Activated CD8-positive, alpha-beta memory T cell treated with anti-CD3 and anti-CD28 coated beads for 36 hours (primary cell): ENCODE results near the gene NINJ2. TPM values are rescaled to one million over a fixed set of nuclear protein-coding genes. Genes with fewer than 3 reads are reported as not detected.

Experiments used
- CTCF ChIA-PET: fragments of 350-600 bp; sonication (Branson Sonifier 250); formaldehyde crosslinking; loops from one replicate; lab custom pipeline; 2021; ENCODE audit warnings: antibody characterized with exemption; lab: Charles Lee
- POLR2A ChIA-PET: fragments of 350-600 bp; sonication (Branson Sonifier 250); formaldehyde crosslinking; loops from one replicate; lab custom pipeline; 2021; ENCODE audit warnings: antibody characterized with exemption; lab: Charles Lee
- total RNA-seq, 2 experiments: library from RNA; stranded (reverse); gene quantifications; one replicate each; pipeline ENCODE4 v1.2.3, GENCODE V29; 2021

Gene NINJ2
- total RNA-seq, 2 experiments from 2014 or later, result 2.1 to 2.3 TPM

- POLR2A ChIA-PET, result no interaction called here
- CTCF ChIA-PET, result interaction anchor here (0.5 to 4.2 kb wide), 19 partner anchors 8 to 379 kb away, joined by 3 to 23 read pairs (median 3); partner anchors contain the start of genes RAD52 and WNK1
These were observed 92.8 kb downstream of the NINJ2 start for GRCh38 chr12:570435-570920.

- POLR2A ChIA-PET, result interaction anchor here (0.6 kb wide), 1 partner anchor 108 kb away, joined by 3 read pairs; no protein-coding TSS in a partner anchor
These were observed 93.3 kb downstream of the NINJ2 start for GRCh38 chr12:569803-570434.

DNA sequence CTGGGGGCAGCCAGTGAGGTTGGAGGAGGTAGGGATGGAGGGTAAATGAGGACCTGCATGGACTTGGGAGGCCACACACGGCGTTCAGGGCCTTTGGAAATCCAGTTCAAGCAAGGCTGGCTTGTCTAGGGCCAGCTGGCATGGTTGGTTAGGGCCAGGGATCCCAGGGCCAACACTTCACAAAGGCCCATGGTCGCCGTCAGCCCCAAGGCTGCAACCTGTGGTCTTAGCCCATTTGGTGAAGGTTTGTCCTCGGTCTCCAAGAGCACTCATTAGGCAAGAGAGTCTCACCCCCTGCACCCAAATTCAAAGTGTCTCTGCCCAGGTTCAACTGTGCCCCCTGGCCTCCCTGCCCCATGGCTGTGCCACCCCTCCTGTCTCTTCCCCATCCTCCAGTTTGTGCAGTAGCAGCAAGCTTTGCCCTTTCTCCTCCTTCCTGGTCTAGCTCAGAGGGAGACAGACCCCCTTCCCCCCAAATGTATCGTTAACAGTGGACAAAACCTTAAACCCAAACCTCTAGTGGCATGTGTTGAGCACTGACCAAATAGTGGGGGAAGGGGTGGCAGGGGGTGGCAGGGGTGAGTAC, 94.1 kb downstream of the NINJ2 start:
- ChIA-PET CTCF (interaction anchor here (0.6 to 4.2 kb wide), 15 partner anchors 13 to 380 kb away, joined by 3 to 23 read pairs (median 4); partner anchors contain the start of genes RAD52 and WNK1), POLR2A (interaction anchor here (0.5 to 0.6 kb wide), 2 partner anchors 109 to 356 kb away, joined by 3 to 4 read pairs; no protein-coding TSS in a partner anchor)

More at GRCh38 chr12:569803-570434, 93.3 kb downstream of the NINJ2 start:
- CTCF ChIA-PET, result interaction anchor here (0.5 to 4.2 kb wide), 22 partner anchors 9 to 380 kb away, joined by 3 to 23 read pairs (median 3); partner anchors contain the start of genes RAD52 and WNK1

- ChIA-PET POLR2A (no interaction called here), CTCF (interaction anchor here (0.5 to 2.9 kb wide), 3 partner anchors 109 to 147 kb away, joined by 3 to 12 read pairs (median 3); no protein-coding TSS in a partner anchor)
These were observed 94.8 kb downstream of the NINJ2 start for GRCh38 chr12:568486-568885.

DNA sequence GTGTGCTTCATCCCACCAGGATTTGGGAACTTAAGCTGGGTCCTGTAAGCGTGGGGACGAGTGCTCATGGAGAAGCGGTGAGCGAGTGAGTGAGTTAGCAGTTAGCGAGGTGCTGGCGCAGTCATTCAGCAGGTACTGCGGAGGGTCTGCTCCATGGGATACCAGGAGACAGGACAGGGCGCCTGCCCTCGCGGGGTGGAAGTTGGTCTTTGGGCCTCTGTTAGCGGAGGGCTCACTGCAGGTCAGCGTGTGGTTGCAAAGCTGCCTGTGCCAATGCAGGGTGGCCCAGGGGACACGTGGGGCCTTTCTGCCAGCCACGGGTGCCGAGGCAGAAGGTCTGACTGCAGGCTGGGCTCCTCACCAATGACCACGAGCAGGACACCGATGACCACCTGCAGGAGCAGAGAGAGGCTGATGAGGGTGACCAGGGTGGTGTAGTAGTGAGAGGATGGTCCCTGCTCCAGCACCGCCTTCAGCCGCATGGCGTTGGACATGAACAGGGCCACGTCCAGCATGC, 97.6 kb downstream of the NINJ2 start:
- POLR2A ChIA-PET, result no interaction called here
- CTCF ChIA-PET, result interaction anchor here (0.8 to 1.9 kb wide), 7 partner anchors 11 to 1230 kb away, joined by 3 to 8 read pairs (median 3); no protein-coding TSS in a partner anchor

- POLR2A ChIA-PET, result no interaction called here
- CTCF ChIA-PET, result interaction anchor here (0.8 to 1.9 kb wide), 5 partner anchors 11 to 1231 kb away, joined by 3 to 6 read pairs (median 3); no protein-coding TSS in a partner anchor
These were observed 98.1 kb downstream of the NINJ2 start for GRCh38 chr12:565161-565560.

DNA sequence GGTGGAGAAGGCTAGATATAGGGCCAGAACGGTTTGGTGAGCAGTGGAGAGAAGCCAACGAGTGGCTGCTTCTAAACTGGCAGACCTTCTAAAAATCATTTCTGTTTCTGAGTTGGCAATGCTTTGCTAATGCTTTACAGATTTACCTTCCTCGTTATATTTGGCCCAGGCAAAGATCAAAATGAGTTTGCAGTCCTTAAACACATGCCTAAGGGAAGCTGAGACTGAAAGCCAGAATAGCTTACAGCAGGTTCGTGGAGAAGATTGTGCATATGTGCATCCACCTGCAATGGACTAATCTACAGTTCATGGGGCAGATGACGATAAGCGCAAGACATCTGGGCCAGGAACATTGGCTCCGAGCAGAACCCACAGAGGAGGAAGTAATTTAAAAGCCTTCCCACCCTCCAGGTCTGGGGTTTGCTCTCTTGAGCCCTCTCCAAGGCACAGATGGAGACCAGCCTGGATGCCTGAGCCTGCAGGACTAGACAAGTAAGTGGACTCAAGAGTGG, 99.4 kb downstream of the NINJ2 start:
- CTCF ChIA-PET, result interaction anchor here (0.5 to 1.3 kb wide), 2 partner anchors 10 to 94 kb away, joined by 3 to 5 read pairs; no protein-coding TSS in a partner anchor
- POLR2A ChIA-PET, result no interaction called here

DNA sequence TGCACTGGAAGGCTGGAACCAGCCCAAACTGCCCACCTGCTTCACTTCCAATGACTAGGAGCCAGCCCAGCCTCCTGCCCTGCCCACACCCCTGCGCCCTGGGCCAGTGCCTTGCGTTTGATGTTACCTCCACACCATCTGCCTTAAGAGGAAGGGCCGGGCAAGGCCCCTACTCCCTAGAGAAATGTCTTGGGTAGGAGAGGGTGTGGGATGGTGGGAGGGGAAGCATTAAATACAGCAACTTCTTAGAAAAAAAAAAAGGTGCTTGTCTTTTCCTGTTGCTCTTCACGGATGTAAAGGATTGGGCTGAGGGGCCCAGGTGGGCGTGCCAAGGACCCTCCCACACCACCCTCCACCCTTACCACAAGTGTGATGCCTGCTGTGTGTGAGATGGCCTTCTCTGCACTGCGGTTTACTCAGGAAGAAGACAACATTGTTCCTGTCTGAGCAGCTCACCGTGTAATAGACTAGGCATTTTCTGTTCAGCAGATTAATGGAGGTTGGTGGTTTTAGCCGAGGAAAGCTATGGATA, 99.9 kb downstream of the NINJ2 start:
- CTCF ChIA-PET, result interaction anchor here (0.5 to 1.8 kb wide), 2 partner anchors 95 to 111 kb away, joined by 5 to 7 read pairs; no protein-coding TSS in a partner anchor
- POLR2A ChIA-PET, result no interaction called here

DNA sequence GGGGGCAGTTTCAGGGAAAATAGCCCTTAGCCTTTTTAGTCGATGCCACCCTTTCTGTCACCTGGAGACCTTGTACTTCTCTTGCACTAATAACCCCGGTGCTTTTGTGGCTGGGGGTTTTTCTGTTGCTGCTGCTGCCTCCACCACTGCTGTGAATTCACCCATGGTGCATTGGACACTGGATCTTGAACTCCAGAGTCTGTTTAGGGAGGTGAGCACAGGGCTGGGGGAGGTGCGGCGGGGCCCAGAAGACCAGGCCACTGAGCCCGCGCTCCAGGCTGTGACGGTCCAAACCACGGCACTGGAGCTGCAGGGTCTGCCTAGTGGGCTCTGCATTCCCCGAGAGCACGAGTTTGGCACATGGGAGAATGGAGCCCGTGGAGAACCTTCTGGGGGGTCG, 100.6 kb downstream of the NINJ2 start:
- ChIA-PET CTCF (interaction anchor here (1.4 to 1.8 kb wide), 2 partner anchors 15 to 110 kb away, joined by 6 to 7 read pairs; no protein-coding TSS in a partner anchor), POLR2A (no interaction called here)

DNA sequence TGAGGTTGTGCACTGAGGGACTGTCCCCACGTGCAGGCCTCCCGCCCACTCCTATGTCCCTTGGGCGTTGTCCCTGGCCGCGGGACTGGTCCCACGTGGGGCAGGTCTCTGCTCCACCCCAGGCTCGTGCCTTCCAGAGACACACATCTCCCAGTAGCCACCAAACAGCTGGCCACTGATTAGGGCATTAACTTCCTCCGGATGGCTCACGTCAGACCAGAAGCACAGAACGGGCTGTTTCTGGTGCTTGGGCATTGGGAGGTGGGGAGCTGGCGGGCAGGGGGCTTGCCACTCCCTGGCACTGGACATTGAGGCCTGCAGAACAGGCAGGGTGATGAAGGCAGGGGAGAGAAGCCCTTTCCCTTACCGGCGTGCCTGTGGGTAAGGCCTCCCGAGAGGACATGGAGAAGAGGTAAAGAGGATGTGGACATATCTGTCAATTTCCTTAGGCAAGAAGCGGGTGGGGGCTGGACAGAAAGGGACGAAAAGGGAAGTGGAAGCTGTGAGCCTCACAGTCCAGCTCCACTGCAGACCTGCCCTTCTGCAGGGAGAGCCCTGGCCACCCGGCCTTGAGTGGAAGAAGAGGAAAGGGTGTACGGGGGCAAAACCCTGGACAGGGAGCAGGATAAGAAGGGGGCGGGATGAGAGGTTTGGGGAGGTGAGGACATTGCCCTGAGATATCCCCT, 101.2 kb downstream of the NINJ2 start:
- ChIA-PET POLR2A (no interaction called here), CTCF (interaction anchor here (0.6 to 1.8 kb wide), 3 partner anchors 14 to 110 kb away, joined by 3 to 7 read pairs (median 6); no protein-coding TSS in a partner anchor)

- POLR2A ChIA-PET, result no interaction called here
- CTCF ChIA-PET, result interaction anchor here (1.4 to 1.8 kb wide), 2 partner anchors 13 to 109 kb away, joined by 6 to 7 read pairs; no protein-coding TSS in a partner anchor
These were observed 101.9 kb downstream of the NINJ2 start for GRCh38 chr12:561391-561705.

DNA sequence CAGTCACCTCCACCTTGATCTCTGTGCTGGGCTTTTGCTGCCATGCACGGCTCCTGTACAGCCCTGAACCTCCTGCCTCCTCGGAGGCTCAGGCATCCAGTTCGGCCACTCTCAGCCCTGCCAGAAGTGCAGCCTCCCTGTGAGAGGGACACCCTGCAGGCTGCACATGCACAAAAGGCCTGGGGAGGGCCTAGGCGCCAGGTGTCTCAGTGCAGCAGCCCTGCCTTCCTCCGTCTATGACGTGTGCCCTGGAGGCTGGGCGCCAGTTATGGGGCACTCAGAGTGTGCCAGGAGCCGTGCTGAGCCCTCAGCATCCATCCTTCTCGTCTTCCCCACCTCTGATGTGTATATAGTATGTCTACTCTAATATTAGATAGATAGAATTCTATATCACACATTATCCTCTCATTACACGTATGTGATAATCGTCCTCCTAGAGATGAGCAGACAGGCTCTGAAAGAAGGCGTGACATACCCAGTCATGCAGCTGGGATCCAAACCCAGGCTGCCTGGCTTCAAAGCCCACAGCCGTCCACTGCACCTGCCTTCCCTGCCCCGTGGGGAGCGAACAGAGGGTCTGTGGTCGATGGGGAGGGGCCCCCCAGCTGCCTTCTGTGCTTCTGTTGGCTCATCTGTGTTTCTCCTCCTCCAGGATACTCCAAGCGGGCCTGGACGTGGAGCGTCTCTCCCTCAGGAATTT, 102.4 kb downstream of the NINJ2 start:
- CTCF ChIA-PET, result interaction anchor here (0.6 kb wide), 1 partner anchor 555 kb away, joined by 3 read pairs; no protein-coding TSS in a partner anchor
- POLR2A ChIA-PET, result no interaction called here

- ChIA-PET POLR2A (no interaction called here), CTCF (no interaction called here)
These were observed 103.3 kb downstream of the NINJ2 start for GRCh38 chr12:559906-560455.

GRCh38 chr12:559208-559905, 103.9 kb downstream of the NINJ2 start:
- CTCF ChIA-PET, result no interaction called here
- POLR2A ChIA-PET, result no interaction called here

DNA sequence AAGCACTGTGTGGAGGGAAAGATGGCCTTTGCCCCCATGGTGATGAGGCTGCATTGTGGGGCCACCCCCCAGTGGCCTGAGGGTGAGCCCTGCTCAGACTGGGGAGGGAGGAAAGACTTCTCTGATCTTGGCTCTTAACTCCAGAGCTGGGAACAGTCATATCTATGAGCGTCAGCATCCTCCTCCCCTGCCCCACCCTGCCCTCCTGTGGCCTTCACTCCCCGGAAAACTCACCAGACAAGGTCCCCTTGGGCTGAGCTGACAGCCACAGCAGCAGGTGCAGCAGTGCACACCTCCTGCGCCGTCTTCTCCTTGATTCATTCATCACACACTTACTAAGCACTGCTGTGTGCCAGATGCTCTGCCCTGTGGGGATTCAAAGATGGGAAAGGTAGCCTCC, 104.7 kb downstream of the NINJ2 start:
- CTCF ChIA-PET, result no interaction called here
- POLR2A ChIA-PET, result no interaction called here

- POLR2A ChIA-PET, result no interaction called here
These were observed 106.7 kb downstream of the NINJ2 start for GRCh38 chr12:556498-556897.

DNA sequence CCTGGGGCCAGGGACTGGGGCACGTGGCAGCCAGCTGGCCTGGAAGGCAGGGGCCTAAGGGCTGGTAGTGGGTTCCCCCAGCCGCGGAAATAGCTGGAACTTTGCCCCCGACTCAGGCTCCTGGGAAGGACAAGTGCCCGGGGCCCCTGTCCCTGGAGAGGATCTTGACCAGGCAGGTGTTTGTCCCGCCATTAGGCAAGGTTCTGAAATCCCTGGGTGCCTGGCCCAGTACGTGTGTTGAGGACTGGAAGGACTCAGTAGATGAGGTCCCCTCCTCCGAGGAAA, 109.3 kb downstream of the NINJ2 start:
- POLR2A ChIA-PET, result no interaction called here
- CTCF ChIA-PET, result interaction anchor here (0.6 to 1.8 kb wide), 4 partner anchors 11 to 121 kb away, joined by 3 to 6 read pairs (median 3); no protein-coding TSS in a partner anchor

More at GRCh38 chr12:556498-556897, 106.7 kb downstream of the NINJ2 start:
- CTCF ChIA-PET, result interaction anchor here (1.0 to 2.1 kb wide), 3 partner anchors 13 to 104 kb away, joined by 3 to 7 read pairs (median 6); no protein-coding TSS in a partner anchor
